Osteocyte (in vitro differentiated cells): ENCODE measurements around the gene MASP2. TPM values are rescaled to one million over a fixed set of nuclear protein-coding genes. Genes with fewer than 3 reads are reported as not detected.
"Not testable (repeated sequence)": the region's sequence is repeated elsewhere in the genome, so short reads cannot be mapped to it uniquely, and the experiment has no call there.

ENCODE experiments used
- DNase-seq: peaks from one replicate; pipeline ENCODE4 v3.0.0; 2021; ENCODE audit warnings: mixed read lengths; ENCODE audit not compliant: unreplicated experiment; ENCODE audit errors: extremely low spot score
- H3K27ac Mint-ChIP-seq: one replicate; pipeline ENCODE4 v1.8.0; 2021; ENCODE audit warnings: mild to moderate bottlenecking, mixed read lengths; ENCODE audit not compliant: unreplicated experiment
- H3K27me3 Mint-ChIP-seq: one replicate; pipeline ENCODE4 v1.8.0; 2021; ENCODE audit warnings: mixed read lengths; ENCODE audit not compliant: unreplicated experiment
- H3K36me3 Mint-ChIP-seq: one replicate; pipeline ENCODE4 v1.8.0; 2021; ENCODE audit warnings: mixed read lengths; ENCODE audit not compliant: unreplicated experiment
- H3K4me1 Mint-ChIP-seq: one replicate; pipeline ENCODE4 v1.8.0; 2021; ENCODE audit warnings: mixed read lengths; ENCODE audit not compliant: unreplicated experiment
- H3K4me3 Mint-ChIP-seq: one replicate; pipeline ENCODE4 v1.8.0; 2021; ENCODE audit warnings: mild to moderate bottlenecking, moderate library complexity, mixed read lengths; ENCODE audit not compliant: unreplicated experiment
- H3K9me3 Mint-ChIP-seq: one replicate; pipeline ENCODE4 v1.8.0; 2021; ENCODE audit warnings: mixed read lengths; ENCODE audit not compliant: unreplicated experiment
- CTCF ChIP-seq: fragments of 200-600 bp; sonication (generic); IDR thresholded peaks from 2 replicates; pipeline ENCODE4 v1.5.0; 2021; ENCODE audit warnings: antibody characterized with exemption, mild to moderate bottlenecking, moderate library complexity
- long read RNA-seq: library from polyadenylated mRNA; unstranded; transcript quantifications from one replicate; pipeline ENCODE4 v2.0.0, GENCODE V29; 2021
- total RNA-seq: library from RNA; stranded (reverse); gene quantifications from 2 replicates; pipeline ENCODE4 v1.2.1, GENCODE V29; 2021

Gene MASP2
- not detected in 2 replicates for total RNA-seq
- long read RNA-seq, result 0 reads

DNA sequence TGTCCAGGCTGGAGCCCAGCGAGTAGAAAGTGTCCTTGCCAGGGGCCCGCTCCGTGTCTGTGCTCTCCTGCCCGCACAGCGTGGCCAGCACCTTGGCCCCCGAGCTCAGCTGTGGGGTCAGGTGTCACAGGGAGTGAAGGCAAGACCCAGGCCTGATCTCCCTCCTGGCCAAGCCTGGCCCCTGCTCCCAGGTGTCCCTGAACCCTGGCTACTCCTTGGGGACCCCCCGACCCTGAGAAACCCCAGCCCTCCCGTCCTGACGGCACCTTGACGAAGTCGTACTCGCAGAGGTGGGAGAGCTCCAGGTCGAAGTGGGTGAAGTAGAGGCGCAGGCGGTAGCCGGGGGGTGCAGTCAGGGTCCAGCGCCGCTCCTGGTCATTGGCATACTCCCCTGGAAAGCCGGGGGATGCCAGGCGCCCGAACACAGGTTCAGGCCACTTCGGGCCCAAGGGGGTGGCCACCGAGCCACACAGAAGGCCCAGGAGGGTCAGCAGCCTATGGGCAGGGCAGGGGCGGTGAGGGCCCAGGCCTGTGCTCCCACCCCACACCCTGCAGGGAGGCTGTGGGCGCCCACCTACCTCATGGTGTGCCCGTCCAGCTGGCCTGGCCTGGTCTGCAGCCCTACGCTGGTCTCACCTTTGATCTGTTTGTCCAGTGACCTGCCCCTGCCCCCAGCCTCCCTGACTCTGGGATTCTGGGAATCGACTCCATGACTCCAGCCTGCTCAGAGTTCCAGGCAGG, at the start of gene MASP2:
Gene MASP2 (minus strand): TSS at position 615 of the 741 bp plus-strand sequence. CDS start 32 bp downstream, at position 583.
- TF ChIP-seq CTCF, result no peak
- H3K27me3 Mint-ChIP-seq, result no peaks in the 10 kb centered on the region
- no peak within 1 kb of the TSS for H3K27ac Mint-ChIP-seq
- no peak within 1 kb of the TSS for H3K4me3 Mint-ChIP-seq
- H3K4me1 Mint-ChIP-seq, result no peaks in the 10 kb centered on the region
- DNase-seq, result no peak
- H3K36me3 Mint-ChIP-seq, result no peaks in the 10 kb centered on the region
- H3K9me3 Mint-ChIP-seq, result no peaks in the 10 kb centered on the region

DNA sequence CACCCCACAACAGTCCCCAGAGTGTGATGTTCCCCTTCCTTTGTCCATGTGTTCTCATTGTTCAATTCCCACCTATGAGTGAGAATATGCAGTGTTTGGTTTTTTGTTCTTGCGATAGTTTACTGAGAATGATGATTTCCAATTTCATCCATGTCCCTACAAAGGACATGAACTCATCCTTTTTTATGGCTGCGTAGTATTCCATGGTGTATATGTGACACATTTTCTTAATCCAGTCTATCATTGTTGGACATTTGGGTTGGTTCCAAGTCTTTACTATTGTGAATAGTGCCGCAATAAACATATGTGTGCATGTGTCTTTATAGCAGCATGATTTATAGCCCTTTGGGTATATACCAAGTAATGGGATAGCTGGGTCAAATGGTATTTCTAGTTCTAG, 36.7 kb upstream of the MASP2 start:
- DNase-seq, H3K9me3 Mint-ChIP-seq, H3K4me3 Mint-ChIP-seq, H3K27me3 Mint-ChIP-seq, H3K27ac Mint-ChIP-seq, H3K4me1 Mint-ChIP-seq: not testable (repeated sequence)
- peaks cover 49% of the 10 kb centered on the region for H3K36me3 Mint-ChIP-seq

DNA sequence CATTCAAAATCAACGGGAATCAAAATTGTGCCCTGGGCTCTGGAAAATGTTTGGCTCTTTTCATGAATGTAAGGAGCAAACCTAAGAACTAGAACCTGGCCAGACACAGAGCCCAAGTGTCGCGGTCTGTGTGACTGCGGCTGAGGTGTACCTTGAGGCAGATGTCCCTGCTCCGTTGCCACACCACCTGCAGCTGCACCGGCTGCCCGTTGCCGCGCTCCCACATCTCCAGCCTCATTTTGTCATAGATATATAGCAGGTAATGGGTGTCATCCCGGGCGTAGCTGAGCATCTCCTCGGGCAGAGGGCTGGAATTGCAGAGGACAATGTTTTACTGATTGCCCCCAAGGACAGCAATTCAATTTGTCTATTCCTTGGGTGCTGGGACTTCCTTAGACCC, 33.9 kb upstream of the MASP2 start:
- H3K27me3 Mint-ChIP-seq, result no peaks in the 10 kb centered on the region
- no peak overlapping the region for H3K4me3 Mint-ChIP-seq
- peaks cover 39% of the 10 kb centered on the region for H3K36me3 Mint-ChIP-seq
- H3K4me1 Mint-ChIP-seq, result no peaks in the 10 kb centered on the region
- no peak for DNase-seq
- no peaks in the 10 kb centered on the region for H3K9me3 Mint-ChIP-seq
- no peak for TF ChIP-seq CTCF
- no peak overlapping the region for H3K27ac Mint-ChIP-seq

DNA sequence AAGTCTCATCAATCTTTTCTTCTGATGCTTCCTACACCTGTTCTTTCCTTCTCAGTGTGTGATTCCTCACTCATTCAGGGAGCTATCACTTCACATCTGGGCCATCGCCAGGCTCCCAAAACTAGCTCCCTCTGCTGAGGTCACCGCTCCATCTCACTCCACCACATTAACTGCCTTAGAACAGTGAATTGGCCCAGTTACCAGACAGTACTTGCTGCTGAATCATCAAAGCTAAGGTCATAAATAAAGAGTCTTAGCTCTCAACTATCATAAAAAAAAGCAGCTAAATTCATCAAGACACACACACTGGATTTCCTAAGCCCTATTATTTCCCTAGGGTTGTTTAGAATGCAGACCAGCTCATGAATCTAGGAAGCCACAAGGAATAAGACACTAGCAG, 31.6 kb upstream of the MASP2 start:
- peaks cover 38% of the 10 kb centered on the region for H3K36me3 Mint-ChIP-seq
- H3K27me3 Mint-ChIP-seq, result no peaks in the 10 kb centered on the region
- no peaks in the 10 kb centered on the region for H3K4me1 Mint-ChIP-seq
- no peak for DNase-seq
- H3K9me3 Mint-ChIP-seq, result no peaks in the 10 kb centered on the region
- no peak overlapping the region for H3K27ac Mint-ChIP-seq
- H3K4me3 Mint-ChIP-seq, result no peak overlapping the region
- TF ChIP-seq CTCF, result no peak

DNA sequence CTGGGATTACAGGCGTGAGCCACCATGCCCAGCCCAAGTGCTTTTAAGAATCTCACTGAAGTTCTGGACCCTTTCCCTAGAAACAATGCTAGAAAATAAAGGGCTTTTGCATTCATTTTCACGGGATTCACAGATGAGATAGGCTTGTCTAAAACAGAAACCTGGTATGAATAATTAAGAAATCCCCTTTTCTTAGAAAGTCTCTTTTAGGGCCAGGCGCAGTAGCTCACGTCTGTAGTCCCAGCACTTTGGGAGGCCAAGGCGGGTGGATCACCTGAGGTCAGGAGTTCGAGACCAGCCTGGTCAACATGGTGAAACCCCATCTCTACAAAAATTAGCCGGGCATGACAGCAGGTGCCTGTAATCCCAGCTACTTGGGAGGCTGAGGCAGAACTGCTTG, 26.4 kb upstream of the MASP2 start:
- H3K27ac Mint-ChIP-seq, DNase-seq, H3K4me1 Mint-ChIP-seq, H3K4me3 Mint-ChIP-seq, H3K27me3 Mint-ChIP-seq, H3K9me3 Mint-ChIP-seq: not testable (repeated sequence)
- H3K36me3 Mint-ChIP-seq, result peaks cover 39% of the 10 kb centered on the region

- TF ChIP-seq CTCF, result no peak
- no peak overlapping the region for H3K27ac Mint-ChIP-seq
- H3K9me3 Mint-ChIP-seq, result no peaks in the 10 kb centered on the region
- H3K4me3 Mint-ChIP-seq, result no peak overlapping the region
- no peak for DNase-seq
- H3K4me1 Mint-ChIP-seq, result no peaks in the 10 kb centered on the region
- peaks cover 45% of the 10 kb centered on the region for H3K36me3 Mint-ChIP-seq
- no peaks in the 10 kb centered on the region for H3K27me3 Mint-ChIP-seq
These were observed 25.3 kb upstream of the MASP2 start for GRCh38 chr1:11072216-11072917.
